Mucosa of stomach (tissue), 1 donor: ENCODE results near the gene GET4.

Source experiments
- H3K27me3 ChIP-seq: one replicate; pipeline ENCODE4 v1.7.0; 2013; ENCODE audit warnings: mild to moderate bottlenecking, low read length; ENCODE audit not compliant: control insufficient read depth, insufficient read depth
- H3K36me3 ChIP-seq: one replicate; pipeline ENCODE4 v1.7.0; 2013; ENCODE audit warnings: low read length; ENCODE audit not compliant: control insufficient read depth, insufficient read depth
- H3K4me1 ChIP-seq: one replicate; pipeline ENCODE4 v1.7.0; 2013; ENCODE audit warnings: mild to moderate bottlenecking, low read length; ENCODE audit not compliant: control insufficient read depth, insufficient read depth
- H3K4me3 ChIP-seq: one replicate; pipeline ENCODE4 v1.7.0; 2013; ENCODE audit warnings: low read length
- H3K9ac ChIP-seq: one replicate; pipeline ENCODE4 v1.7.0; 2013; ENCODE audit warnings: mild to moderate bottlenecking, low read length, moderate library complexity
- H3K9me3 ChIP-seq: one replicate; pipeline ENCODE4 v1.7.0; 2013; ENCODE audit warnings: mild to moderate bottlenecking, low read length, moderate library complexity; ENCODE audit not compliant: control insufficient read depth
- donor health status: Pancreatic carcinoma.

Gene GET4

DNA sequence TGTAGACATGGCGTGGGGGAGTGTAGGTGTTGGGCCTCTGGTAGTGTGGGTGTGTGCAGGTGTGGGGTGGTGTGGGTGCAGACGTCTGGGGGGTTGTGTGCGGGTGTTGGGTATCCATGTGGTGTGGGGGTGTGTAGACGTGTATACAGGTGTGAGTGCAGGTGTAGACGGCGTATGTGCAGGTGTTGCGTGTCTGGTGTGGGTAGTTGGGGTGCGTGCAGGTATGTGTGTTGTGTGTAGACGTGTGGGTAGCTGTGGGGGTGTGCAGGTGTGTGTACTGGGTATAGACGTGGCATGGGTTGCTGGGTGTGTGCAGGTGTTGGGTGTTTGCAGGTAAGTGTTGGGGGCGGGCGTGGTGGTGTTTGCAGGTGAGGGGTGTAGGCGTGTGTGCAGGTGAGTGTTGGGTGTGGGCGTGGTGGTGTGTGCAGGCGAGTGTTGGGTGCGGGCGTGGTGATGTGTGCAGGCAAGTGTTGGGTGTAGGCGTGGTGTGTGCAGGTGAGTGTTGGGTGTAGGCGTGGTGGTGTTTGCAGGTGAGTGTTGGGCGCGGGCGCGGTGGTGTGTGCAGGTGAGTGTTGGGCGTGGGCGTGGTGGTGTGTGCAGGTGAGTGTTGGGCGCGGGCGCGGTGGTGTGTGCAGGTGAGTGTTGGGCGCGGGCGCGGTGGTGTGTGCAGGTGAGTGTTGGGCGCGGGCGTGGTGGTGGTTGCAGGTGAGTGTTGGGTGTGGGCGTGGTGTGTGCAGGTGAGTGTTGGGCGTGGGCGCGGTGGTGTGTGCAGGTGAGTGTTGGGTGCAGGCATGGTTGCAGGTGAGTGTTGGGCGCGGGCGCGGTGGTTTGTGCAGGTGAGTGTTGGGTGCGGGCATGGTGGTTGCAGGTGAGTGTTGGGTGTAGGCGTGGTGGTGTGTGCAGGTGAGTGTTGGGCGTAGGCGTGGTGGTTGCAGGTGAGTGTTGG is 16.6 kb downstream of the GET4 start:
- no peak overlapping the region for H3K4me3 ChIP-seq
- no peaks in the 10 kb centered on the region for H3K27me3 ChIP-seq
- no peaks in the 10 kb centered on the region for H3K9me3 ChIP-seq
- H3K4me1 ChIP-seq: peaks cover 15% of the 10 kb centered on the region
- peaks cover 30% of the 10 kb centered on the region for H3K36me3 ChIP-seq
- H3K9ac ChIP-seq: no peak overlapping the region

DNA sequence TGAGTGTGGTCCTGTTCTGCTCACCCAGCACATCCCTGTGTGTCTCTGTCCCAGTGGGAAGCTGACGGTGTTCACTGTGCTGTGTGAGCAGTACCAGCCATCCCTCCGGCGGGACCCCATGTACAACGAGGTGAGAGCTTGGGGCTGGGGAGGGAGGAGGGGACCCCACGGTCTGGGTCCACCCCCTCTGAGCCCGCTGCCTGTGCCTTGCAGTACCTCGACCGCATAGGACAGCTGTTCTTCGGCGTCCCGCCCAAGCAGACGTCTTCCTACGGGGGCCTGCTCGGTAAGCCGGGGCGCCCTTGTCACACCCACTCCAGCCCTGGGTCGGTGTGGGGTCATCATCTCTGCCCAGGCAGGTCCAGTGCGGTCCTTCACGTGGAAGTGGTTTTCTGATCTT is 17.3 kb downstream of the GET4 start:
- Histone ChIP-seq H3K4me1 (peaks cover 19% of the 10 kb centered on the region), H3K4me3 (no peak overlapping the region), H3K27me3 (no peaks in the 10 kb centered on the region), H3K9me3 (no peaks in the 10 kb centered on the region), H3K36me3 (peaks cover 23% of the 10 kb centered on the region), H3K9ac (no peak overlapping the region)

DNA sequence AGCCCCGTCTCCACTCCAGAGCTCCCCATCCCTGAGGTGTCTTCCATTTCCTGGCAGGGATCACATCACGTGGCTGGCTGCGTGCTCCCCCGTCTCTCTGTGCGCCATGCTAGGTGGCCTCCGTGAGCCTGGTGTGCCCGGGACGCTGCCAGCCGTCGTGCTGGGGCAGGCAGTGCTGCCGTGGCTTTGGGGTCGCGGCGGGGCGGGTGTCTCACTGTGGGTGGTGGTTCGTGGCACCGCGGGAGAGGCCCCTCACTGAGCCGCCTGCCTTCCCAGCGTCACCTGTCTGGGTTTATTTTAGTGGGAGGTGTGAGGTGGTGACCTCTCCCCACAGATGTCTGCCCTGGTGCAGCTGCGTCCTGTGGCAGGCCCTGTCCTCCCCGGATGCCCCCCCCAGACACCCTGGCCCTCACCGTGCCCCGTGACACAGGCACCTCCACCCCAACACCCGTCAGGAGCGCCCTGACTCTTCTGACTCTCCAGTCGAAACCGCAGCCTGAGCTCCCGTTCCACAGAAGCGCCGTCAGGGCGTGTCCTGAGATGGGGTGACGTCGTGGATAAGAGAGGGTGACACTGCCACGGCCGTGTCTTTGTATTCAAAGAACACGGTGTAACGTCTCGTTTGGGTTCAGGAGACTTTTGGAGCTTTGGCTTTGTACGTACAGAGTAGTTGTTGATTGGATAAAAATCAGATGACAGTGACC is 18.0 kb downstream of the GET4 start:
- Histone ChIP-seq H3K4me1 (peaks cover 21% of the 10 kb centered on the region), H3K9me3 (no peaks in the 10 kb centered on the region), H3K9ac (no peak overlapping the region), H3K4me3 (no peak overlapping the region), H3K36me3 (peaks cover 20% of the 10 kb centered on the region), H3K27me3 (no peaks in the 10 kb centered on the region)

DNA sequence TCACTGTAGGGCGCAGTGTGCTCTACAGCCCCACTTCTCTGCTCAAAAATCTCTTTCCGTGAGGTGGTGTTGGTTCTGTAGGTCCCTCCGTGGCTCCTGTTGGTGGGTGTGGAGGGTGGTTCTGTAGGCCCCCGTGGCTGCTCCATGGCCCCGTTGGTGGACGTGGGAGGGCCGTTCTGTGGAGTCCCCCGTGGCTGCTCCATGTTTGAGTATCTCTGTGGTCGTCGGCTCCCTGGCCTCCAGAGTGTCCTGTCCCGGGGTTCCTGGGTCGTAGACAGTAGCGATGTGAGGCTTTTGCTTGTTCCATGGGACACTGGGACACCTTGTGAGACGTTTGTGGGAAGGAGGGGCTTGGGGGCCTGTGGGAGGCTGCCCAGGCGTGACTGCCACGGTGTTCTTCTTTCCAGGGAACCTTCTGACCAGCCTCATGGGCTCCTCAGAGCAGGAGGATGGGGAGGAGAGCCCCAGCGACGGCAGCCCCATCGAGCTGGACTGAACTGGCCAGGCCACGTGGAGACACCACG is 18.6 kb downstream of the GET4 start:
- H3K9me3 ChIP-seq: no peaks in the 10 kb centered on the region
- peaks cover 20% of the 10 kb centered on the region for H3K36me3 ChIP-seq
- no peak overlapping the region for H3K4me3 ChIP-seq
- H3K27me3 ChIP-seq: no peaks in the 10 kb centered on the region
- peaks cover 24% of the 10 kb centered on the region for H3K4me1 ChIP-seq
- H3K9ac ChIP-seq: no peak overlapping the region

DNA sequence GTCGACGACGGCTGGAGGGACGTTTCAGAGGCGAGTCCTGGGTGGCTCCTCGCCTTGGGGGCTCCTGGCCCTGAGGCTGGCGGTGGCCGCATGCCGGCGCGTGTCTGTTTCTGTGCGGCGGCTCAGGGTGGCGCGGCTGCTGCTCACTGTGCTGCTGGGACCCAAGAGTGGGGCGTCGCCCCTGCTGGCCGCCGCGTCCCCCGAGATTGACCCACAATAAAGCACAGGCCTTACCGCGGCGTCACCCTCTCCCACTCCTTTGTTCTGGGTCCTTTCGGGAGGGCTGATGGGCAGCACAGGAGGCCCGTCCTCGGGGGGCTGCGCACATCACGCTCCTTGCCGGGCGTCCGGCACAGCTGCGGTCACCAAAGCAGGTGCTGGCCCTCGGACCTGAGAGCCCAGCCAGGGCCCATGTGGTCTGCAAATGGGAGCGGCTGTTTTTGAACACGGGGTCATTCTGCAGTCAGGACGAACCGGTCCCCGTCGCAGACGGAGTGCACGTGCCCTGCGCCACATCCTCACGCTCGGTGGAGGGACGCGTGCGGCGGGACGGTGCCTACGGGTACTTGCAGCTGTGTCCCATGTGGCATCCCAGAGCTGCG is 19.2 kb downstream of the GET4 start:
- peaks cover 24% of the 10 kb centered on the region for H3K4me1 ChIP-seq
- H3K9me3 ChIP-seq: no peaks in the 10 kb centered on the region
- H3K4me3 ChIP-seq: no peak overlapping the region
- H3K27me3 ChIP-seq: no peaks in the 10 kb centered on the region
- H3K9ac ChIP-seq: no peak overlapping the region
- H3K36me3 ChIP-seq: peaks cover 20% of the 10 kb centered on the region

DNA sequence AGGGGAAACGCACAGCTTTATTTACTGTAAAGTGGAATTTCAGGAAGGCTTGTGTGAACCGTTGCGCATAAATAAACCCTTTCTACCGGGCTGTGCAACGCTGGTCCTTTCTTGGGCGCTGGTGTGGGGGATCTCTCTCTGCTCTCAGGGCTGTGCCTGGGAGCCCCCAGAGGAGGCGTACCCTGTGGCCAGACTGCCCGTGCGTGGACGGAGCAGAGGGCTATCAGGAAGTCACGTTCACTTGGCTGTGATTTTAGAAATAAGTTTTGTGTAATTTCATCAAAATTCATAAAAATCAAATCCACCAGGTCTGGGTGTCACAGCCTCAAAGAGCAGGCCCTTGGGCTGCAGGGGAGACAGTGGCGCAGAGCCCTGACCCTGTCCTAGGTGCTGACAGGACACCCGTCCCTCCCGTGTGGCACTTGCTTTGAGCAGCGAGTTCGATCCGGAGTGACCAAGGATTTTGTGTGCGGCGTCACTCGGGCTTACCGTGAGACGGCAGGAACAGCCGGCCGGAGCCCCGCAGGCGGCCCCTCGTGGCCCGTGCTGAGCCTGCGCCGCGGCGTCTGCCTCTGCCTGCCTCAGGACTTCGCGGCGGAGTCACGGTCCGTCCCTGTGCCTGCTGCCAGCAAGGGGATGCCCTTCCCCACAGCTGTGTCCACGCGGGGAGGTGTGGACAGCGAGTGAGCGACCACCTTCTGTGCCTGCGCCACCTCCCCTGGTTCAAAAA is 20.2 kb downstream of the GET4 start:
- Histone ChIP-seq H3K4me1 (peaks cover 32% of the 10 kb centered on the region), H3K4me3 (no peak overlapping the region), H3K9ac (no peak overlapping the region), H3K27me3 (no peaks in the 10 kb centered on the region), H3K9me3 (no peaks in the 10 kb centered on the region), H3K36me3 (peaks cover 20% of the 10 kb centered on the region)

DNA sequence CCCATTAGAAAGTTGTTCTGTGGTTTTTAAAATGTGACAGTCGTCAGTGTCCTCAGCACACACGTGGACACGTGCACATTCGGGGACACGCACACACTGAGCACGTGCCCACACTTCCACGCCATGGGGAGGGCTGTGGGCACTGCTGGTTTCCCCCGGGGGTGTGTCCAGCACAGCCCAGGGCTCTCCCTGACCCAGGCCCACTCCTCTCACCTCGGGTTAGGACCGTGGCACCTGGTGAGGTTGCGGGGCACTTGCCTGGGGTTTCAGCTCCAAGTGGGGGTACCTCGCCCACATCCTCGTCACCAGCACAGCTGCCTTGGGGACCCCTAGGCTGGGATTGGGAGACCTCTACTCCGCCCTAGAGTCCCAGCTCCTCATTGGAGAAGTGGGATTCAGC is 20.7 kb downstream of the GET4 start:
- no peak overlapping the region for H3K9ac ChIP-seq
- no peak overlapping the region for H3K4me3 ChIP-seq
- H3K27me3 ChIP-seq: no peaks in the 10 kb centered on the region
- no peaks in the 10 kb centered on the region for H3K9me3 ChIP-seq
- H3K36me3 ChIP-seq: peaks cover 17% of the 10 kb centered on the region
- peaks cover 33% of the 10 kb centered on the region for H3K4me1 ChIP-seq

DNA sequence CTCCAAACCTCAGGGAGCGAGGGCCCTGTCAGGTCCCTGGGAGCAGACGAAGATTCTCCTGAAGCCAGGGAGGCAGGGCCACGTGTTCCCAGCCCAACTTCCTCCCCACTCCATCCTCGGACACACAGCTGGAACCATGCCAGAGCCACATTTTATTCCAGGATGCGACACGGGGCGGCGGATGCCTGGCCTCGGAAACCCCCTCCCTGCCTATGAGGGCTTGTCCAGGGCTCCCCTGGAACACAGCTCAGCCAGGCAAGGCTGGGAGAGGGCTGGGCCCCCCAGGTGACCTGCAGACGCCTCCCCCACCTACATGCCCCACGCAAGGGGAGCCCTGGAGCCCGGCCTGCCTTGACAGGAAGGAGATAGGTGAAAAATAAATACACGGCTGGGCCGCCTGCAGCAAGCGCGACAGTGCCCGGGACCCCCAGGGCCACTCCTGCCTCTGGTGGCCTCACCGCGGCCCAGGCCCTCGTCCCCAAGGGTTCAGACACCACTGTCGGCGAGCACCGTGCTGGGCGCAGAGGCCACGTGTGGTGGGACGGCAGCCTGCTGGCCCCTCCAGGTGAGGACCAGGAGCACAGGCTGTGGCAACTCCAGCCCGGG is 21.5 kb downstream of the GET4 start:
- peaks cover 9% of the 10 kb centered on the region for H3K36me3 ChIP-seq
- H3K4me3 ChIP-seq: no peak overlapping the region
- H3K4me1 ChIP-seq: peaks cover 25% of the 10 kb centered on the region

DNA sequence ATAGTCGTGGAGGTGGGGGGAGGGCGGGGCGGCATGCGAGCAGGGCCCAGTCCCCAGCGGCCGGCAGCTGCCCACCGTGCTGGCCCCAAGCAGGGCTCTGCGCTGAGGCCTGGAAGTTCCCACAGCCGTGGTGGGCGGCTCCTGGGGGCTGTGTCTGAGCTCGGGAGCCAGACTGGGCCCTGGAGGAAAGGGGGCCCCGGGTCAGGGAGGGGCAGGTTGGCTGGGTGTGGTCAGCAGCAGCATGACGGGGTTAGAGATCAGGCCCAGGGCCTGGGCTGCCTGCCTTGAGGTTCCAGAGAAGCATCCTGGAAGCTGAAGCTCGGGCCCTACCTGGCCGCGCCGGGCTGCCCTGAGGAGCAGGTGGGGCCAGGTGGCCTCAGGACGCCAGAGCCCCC is 22.1 kb downstream of the GET4 start:
- H3K36me3 ChIP-seq: peaks cover 6% of the 10 kb centered on the region
- peaks cover 21% of the 10 kb centered on the region for H3K4me1 ChIP-seq
- no peaks in the 10 kb centered on the region for H3K27me3 ChIP-seq
- no peaks in the 10 kb centered on the region for H3K9me3 ChIP-seq
- H3K9ac ChIP-seq: no peak overlapping the region
- H3K4me3 ChIP-seq: no peak overlapping the region

More for the DNA sequence above, 21.5 kb downstream of the GET4 start:
- Histone ChIP-seq H3K27me3 (no peaks in the 10 kb centered on the region), H3K9me3 (no peaks in the 10 kb centered on the region), H3K9ac (no peak overlapping the region)

DNA sequence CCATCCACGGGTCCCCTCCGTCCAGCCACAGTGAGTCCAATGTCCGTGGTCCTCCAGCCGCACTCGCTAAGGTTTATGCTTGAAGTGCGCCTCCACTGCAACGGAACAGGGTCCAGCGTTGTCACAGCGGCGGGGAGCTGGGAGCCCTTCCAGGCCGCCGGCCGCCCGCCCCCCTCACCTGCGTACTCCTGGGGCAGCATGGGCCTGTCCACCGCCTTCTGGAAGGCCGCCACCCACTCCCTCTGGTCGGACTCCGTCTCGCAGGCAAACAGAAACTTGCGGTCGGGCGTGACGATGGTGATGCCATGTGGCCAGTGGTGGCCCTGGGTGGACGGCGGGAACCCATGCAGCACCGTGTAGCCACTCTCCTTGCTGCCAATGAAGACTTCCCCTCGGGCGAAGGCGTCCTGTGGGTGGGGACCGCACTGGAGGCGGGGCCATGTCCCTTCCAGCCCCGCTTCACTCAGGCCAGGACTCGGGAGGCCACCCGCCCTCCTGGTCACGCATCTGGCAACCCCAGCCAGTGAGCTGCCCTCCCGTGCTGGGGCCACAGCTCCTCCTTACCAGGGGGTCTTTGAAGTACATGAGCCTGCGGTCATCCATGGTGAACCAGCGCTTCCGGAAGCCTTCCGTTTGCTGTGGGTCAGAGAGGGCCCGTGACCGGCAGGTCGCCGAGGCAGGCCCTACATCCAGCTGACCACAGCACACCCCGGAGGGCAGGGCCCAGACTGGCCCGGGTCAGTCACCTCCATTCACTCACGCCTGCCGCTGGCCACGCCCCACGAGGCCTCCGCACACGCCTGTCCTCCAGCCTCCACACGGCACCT is 22.7 kb downstream of the GET4 start:
- H3K4me3 ChIP-seq: no peak overlapping the region
- no peaks in the 10 kb centered on the region for H3K27me3 ChIP-seq
- peaks cover 21% of the 10 kb centered on the region for H3K4me1 ChIP-seq
- H3K9me3 ChIP-seq: no peaks in the 10 kb centered on the region
- no peak overlapping the region for H3K9ac ChIP-seq
- peaks cover 6% of the 10 kb centered on the region for H3K36me3 ChIP-seq
